Coronary artery (tissue), 2 donors: ENCODE results near the gene SLAMF7.

Experiments used
- DNase-seq: peaks from one replicate; pipeline ENCODE4 v3.0.0-alpha.2; 2017; ENCODE audit warnings: low spot score
- H3K27ac ChIP-seq, 2 donors: fragments of 200-600 bp; sonication (generic); one replicate each; pipeline ENCODE4 v1.5.1; 2016 to 2019
- H3K4me3 ChIP-seq: fragments of 200-600 bp; sonication (generic); 2 replicates; pipeline ENCODE4 v1.5.1; 2016; ENCODE audit warnings: mild to moderate bottlenecking, moderate library complexity
- CTCF ChIP-seq: fragments of 200-600 bp; sonication (generic); IDR thresholded peaks from one replicate; pipeline ENCODE4 v1.5.1; 2019; ENCODE audit warnings: antibody characterized with exemption

Gene SLAMF7

DNA sequence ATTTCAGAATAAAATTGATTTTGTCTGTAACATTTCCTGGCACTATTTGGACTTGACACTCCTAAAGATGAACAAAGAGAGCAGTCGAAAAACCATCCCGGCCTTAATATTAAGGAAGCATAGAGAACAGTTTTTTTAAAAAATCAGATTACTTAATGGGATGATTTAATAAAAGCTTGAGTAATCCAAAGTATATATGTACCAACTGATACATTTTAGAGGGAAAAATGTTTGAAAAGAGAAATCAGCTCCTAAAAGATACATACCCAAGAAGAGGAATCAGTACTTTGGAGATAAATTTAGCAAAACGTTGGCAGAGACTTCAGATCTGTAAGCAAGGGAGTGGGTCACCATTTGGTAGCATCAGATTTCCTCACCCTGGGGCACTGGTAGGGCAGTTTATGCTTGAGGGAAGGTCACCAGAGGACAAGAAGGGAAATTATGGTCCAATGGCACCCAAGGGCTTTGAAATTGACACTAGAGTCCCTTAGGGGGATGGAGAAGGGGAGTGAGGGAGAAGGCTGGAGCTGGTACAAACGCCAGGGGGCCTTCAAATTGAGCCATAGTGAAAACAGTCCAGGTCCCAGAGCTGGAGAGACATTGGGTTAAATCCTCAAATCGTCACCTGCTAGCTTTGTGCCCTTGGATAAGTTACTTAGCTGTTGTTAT, 5.9 kb downstream of the SLAMF7 start:
- no peak for TF ChIP-seq CTCF
- Histone ChIP-seq H3K4me3 (no peak overlapping the region), H3K27ac (no peak overlapping the region)
- no peak for DNase-seq

DNA sequence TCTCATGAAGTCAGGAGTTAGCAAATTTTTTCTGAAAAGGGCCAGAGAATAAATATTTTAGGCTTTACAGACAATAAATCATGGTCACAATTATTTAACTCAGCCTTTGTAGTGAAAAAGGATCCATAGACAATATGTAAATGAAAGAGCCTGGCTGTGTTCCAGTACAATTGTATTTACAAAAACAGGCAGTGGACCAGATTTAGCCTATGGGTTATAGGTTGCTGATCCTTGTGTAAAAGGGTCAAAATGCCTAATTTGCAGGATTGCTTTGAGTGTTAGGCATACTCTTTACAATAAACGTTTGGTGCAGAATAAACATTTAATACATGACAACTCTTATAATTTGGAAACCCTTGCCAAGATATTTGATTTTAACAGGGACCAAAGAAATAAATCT, 6.5 kb downstream of the SLAMF7 start:
- no peak for DNase-seq
- Histone ChIP-seq H3K4me3 (no peak overlapping the region), H3K27ac (no peak overlapping the region)
- no peak for TF ChIP-seq CTCF

- Histone ChIP-seq H3K27ac (no peak overlapping the region), H3K4me3 (no peak overlapping the region)
- DNase-seq: no peak
- no peak for TF ChIP-seq CTCF
Observed at GRCh38 chr1:160746836-160747500, 7.9 kb downstream of the SLAMF7 start.

- Histone ChIP-seq H3K27ac (no peak overlapping the region), H3K4me3 (no peak overlapping the region)
- TF ChIP-seq CTCF: no peak
- DNase-seq: no peak
Observed at GRCh38 chr1:160747717-160748116, 8.7 kb downstream of the SLAMF7 start.

GRCh38 chr1:160748181-160748877, 9.3 kb downstream of the SLAMF7 start:
- TF ChIP-seq CTCF: no peak

GRCh38 chr1:160748878-160749269, 9.8 kb downstream of the SLAMF7 start:
- Histone ChIP-seq H3K4me3 (no peak overlapping the region), H3K27ac (no peak overlapping the region)
- TF ChIP-seq CTCF: no peak
- DNase-seq: no peak

More at GRCh38 chr1:160748181-160748877, 9.3 kb downstream of the SLAMF7 start:
- Histone ChIP-seq H3K27ac (no peak overlapping the region), H3K4me3 (no peak overlapping the region)
- DNase-seq: no peak
